Stimulated activated CD4-positive, alpha-beta T cell treated with anti-CD3 and anti-CD28 coated beads, Interleukin-2, amount 100 ng/mL, for 24 hours (primary cell): ENCODE data around the gene IGFALS.

Experiments used
- DNase-seq, 2 donors: peaks; one replicate each; pipeline ENCODE4 v3.0.0-alpha.2; 2020

Gene IGFALS

DNA sequence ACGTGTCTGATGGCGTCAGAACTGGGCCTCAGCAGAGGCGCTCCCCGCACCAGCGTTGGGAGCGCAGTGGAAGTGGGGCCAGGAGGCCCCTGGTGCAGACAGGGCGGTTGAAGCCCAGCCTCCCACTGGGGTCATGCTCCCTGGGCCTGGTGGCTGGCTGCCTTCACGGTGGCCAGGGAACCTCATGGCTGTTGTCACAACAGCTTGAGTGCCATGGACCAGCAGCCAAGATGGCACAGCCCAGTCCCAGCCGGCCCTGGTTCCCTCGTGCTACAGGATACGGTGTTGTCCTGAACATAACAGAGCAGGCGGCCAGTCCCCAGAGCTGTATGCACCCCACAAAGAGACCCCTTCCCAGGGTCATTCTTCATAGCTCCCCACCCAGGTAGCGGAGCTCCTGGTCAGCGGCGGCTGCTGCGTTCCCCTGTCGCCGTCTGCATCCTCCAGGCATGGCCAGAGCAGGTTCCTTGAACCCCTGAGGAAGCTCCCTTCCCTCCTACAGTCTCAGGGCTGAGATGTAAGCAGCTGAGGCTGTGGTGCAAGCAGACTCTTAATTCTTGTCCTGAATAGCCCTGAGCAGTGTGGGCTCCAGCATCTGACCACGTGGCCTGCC is 51.8 kb downstream of the IGFALS start:
- no peak for DNase-seq

DNA sequence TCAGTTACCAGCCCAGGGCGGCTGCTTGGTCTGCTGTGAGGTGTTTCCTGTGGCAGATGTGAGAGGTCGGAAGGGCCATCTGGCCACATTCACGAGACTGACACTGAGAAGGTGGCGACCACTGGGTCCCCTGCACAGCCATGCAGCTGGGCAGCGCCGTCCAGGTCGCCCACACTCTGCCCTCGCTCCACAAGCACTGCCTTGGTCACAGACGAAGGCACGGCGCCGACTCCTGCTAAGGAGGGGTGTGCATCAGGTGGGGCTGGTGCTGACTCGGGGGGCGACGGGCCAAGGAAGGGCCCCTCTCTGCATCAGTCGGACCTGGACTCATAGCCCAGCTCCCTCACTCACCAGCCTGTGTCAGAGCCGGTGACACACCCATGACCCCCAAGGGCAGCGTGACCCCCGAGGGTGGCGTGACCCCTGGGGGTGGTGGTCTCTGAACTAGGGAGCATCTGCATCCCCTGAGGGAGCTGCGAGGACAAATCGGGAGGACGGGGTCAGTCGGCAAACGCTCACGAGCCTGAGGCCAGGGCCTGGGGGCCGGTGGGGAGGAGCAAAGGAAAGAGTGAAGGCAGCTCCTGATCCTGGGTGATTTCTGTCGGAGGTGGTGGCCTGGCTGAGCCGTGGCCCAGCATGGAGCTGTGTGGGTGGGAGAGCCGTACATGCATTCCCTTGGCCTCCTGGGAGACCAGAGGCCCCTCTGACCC is 52.6 kb downstream of the IGFALS start:
- no peak for DNase-seq
